BLaER1 treated with 17β-estradiol and CSF1 and Interleukin-3, amounts not matched to agents 10 nM and 100 nM (cell line): ENCODE measurements around the gene CHMP6.
"Not testable (repeated sequence)": the region's sequence is repeated elsewhere in the genome, so short reads cannot be mapped to it uniquely, and the experiment has no call there.

Source experiments
- H3K27ac ChIP-seq, 11 experiments: shearing (Covaris generic); formaldehyde crosslinking; 2 replicates each; pipeline ENCODE4 v1.8.1; 2022
- H3K27me3 ChIP-seq, 11 experiments: shearing (Covaris generic); formaldehyde crosslinking; 2 replicates each; pipeline ENCODE4 v1.8.1; 2022
- H3K36me3 ChIP-seq, 11 experiments: shearing (Covaris generic); formaldehyde crosslinking; 2 replicates each; pipeline ENCODE4 v1.8.1; 2022
- H3K4me1 ChIP-seq, 10 experiments: shearing (Covaris generic); formaldehyde crosslinking; 2 replicates each; pipeline ENCODE4 v1.8.1; 2022
- H3K4me2 ChIP-seq, 11 experiments: shearing (Covaris generic); formaldehyde crosslinking; 2 replicates each; pipeline ENCODE4 v1.8.1; 2022
- H3K4me3 ChIP-seq, 10 experiments: shearing (Covaris generic); formaldehyde crosslinking; 2 replicates each; pipeline ENCODE4 v1.8.1; 2022
- H3K9ac ChIP-seq, 11 experiments: shearing (Covaris generic); formaldehyde crosslinking; 2 replicates each; pipeline ENCODE4 v1.8.1; 2022
- H3K9me3 ChIP-seq, 11 experiments: shearing (Covaris generic); formaldehyde crosslinking; replicated peaks in 1 of 11; 2 replicates each; pipeline ENCODE4 v1.8.1; 2022
- H4K20me1 ChIP-seq, 11 experiments: shearing (Covaris generic); formaldehyde crosslinking; 2 replicates each; pipeline ENCODE4 v1.8.1; 2022
- Cebpa-rat ChIP-seq, 11 experiments: shearing (Covaris generic); IDR thresholded peaks; 2 replicates each; pipeline ENCODE4 v1.8.1; 2022

The CHMP6 gene

GRCh38 chr17:81027591-81028505 is 36.2 kb downstream of the CHMP6 start:
- Histone ChIP-seq H3K4me3 (no peak overlapping the region), H3K27ac (no peak overlapping the region), H3K36me3 (peaks cover 0 to 16% (median 0%) of the 10 kb centered on the region in 11 experiments; a peak in 3 of 22 replicates), H3K9ac (no peak overlapping the region), H3K27me3 (peaks cover 71 to 86% (median 83%) of the 10 kb centered on the region in 11 experiments), H3K9me3 (peaks cover 0 to 12% (median 0%) of the 10 kb centered on the region in 11 experiments; a peak in 6 of 22 replicates), H4K20me1 (peaks cover 0 to 38% (median 17%) of the 10 kb centered on the region in 11 experiments; a peak in 13 of 22 replicates), H3K4me1 (peaks cover 13 to 28% (median 24%) of the 10 kb centered on the region in 10 experiments), H3K4me2 (no peak overlapping the region)
- TF ChIP-seq Cebpa-rat (IDR thresholded peaks at IDR 0.05) = no peak

DNA sequence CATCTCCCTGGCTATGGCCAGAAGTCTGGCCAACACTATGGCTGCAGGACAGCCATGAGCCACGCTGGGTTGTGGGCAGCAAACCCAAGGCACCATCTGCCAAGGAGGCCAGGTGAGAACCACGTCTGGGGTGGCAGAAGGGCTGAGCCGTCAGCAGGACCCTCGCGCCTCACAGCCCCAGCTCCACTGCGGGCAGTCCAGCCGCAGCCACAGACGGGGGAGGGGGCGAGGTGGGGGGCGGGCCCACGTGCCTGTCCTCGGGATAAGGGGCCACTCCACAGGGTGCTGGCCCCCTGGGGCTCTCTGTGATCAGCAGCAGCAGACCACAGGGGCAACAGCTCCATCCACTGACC is 36.8 kb downstream of the CHMP6 start:
- H4K20me1 ChIP-seq = peaks cover 0 to 42% (median 18%) of the 10 kb centered on the region in 11 experiments; a peak in 13 of 22 replicates
- H3K4me2 ChIP-seq = no peak overlapping the region
- H3K27ac ChIP-seq = no peak overlapping the region
- H3K27me3 ChIP-seq = peaks cover 74 to 90% (median 87%) of the 10 kb centered on the region in 11 experiments
- peaks cover 16 to 33% (median 30%) of the 10 kb centered on the region in 10 experiments for H3K4me1 ChIP-seq
- no peak overlapping the region for H3K9ac ChIP-seq
- TF ChIP-seq Cebpa-rat (IDR thresholded peaks at IDR 0.05) = no peak
- no peak overlapping the region for H3K4me3 ChIP-seq
- peaks cover 0 to 18% (median 0%) of the 10 kb centered on the region in 11 experiments; a peak in 3 of 22 replicates for H3K36me3 ChIP-seq
- H3K9me3 ChIP-seq = peaks cover 0 to 12% (median 0%) of the 10 kb centered on the region in 11 experiments; a peak in 6 of 22 replicates

DNA sequence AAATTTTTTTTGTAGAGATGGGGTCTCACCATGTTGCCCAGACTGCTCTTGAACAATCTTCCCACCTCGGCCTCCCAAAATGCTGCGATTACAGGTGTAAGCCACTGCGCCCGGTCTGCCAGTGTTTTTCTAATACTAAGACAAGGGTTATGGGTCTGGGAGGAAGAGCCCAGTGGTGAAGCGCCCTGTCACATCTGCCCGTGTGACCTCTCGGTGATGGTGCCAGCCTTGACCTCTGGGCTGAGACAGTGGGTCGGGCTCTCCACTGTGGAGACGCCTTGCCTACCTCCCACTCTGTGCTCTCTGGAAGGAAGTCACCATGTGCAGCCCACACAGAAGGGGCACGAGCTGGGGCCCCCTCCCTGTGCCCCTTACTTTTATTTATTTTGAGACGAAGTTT is 38.2 kb downstream of the CHMP6 start:
- Histone ChIP-seq H3K36me3 (peaks cover 0 to 18% (median 0%) of the 10 kb centered on the region in 11 experiments; a peak in 3 of 22 replicates), H3K27me3 (peaks cover 74 to 97% (median 97%) of the 10 kb centered on the region in 11 experiments), H3K4me3 (no peak overlapping the region), H3K4me2 (no peak overlapping the region), H3K4me1 (peaks cover 26 to 42% (median 39%) of the 10 kb centered on the region in 10 experiments), H4K20me1 (peaks cover 0 to 51% (median 22%) of the 10 kb centered on the region in 11 experiments; a peak in 14 of 22 replicates), H3K27ac (no peak overlapping the region), H3K9me3 (peaks cover 0 to 12% (median 0%) of the 10 kb centered on the region in 11 experiments; a peak in 6 of 22 replicates), H3K9ac (no peak overlapping the region)
- TF ChIP-seq Cebpa-rat (IDR thresholded peaks at IDR 0.05) = no peak

- H3K4me1 ChIP-seq = peaks cover 26 to 43% (median 39%) of the 10 kb centered on the region in 10 experiments
- H3K4me3 ChIP-seq, H3K27ac ChIP-seq, H3K9ac ChIP-seq: not testable (repeated sequence)
- H4K20me1 ChIP-seq = peaks cover 0 to 54% (median 24%) of the 10 kb centered on the region in 11 experiments; a peak in 14 of 22 replicates
- peaks cover 0 to 18% (median 0%) of the 10 kb centered on the region in 11 experiments; a peak in 3 of 22 replicates for H3K36me3 ChIP-seq
- H3K4me2 ChIP-seq = peak overlapping the region in 7 of 11 experiments; percentile 35 to 98 (median 62); a peak in 10 of 22 replicates
- peaks cover 73 to 97% (median 96%) of the 10 kb centered on the region in 11 experiments for H3K27me3 ChIP-seq
- H3K9me3 ChIP-seq = peaks cover 0 to 12% (median 0%) of the 10 kb centered on the region in 11 experiments; a peak in 6 of 22 replicates
These were observed 38.7 kb downstream of the CHMP6 start for GRCh38 chr17:81030312-81030711.

DNA sequence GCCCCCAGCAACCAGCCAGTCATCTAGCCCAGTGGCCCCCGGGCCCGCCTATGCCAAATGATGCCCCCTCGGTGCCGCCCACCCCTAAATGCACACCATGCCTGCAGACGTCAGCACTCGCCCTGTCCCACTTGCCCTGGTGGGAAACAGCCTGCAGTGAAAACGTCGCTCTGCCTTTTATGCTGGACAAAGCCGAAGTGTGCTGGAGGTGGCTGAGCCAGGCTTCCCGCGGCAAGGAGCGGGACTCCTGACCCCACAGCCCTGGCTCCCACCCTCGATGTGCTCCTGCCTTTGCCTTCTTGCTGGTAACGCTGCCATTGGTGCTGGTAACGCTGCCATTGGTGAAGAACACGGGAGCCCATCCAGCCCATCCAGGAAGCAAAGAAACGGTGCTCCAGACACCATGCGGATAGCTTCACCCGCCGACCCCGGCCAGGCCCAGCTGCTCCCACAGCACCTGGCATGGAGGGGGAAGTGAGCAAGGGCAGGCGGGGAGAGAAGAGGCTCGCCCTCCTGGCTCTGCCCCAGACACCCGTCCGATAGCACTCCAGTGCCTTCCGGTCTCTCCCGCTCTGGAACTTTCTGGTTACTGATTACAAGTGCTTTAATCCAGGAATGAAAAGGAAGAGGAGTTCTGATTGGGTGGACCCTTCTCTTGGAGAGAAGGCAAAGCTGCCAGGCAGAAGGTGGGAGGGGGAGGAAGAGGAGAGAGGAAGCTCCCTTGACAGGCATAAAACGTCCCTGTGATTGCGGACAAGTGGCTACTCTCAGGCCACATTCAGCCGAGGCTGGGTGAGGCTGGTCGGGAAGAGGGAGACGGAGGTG is 39.3 kb downstream of the CHMP6 start:
- no peak overlapping the region for H3K4me3 ChIP-seq
- H3K9me3 ChIP-seq = peaks cover 0 to 12% (median 0%) of the 10 kb centered on the region in 11 experiments; a peak in 6 of 22 replicates
- peaks cover 73 to 97% (median 96%) of the 10 kb centered on the region in 11 experiments for H3K27me3 ChIP-seq
- no peak overlapping the region for H3K27ac ChIP-seq
- H3K36me3 ChIP-seq = peaks cover 0 to 18% (median 0%) of the 10 kb centered on the region in 11 experiments; a peak in 3 of 22 replicates
- TF ChIP-seq Cebpa-rat (IDR thresholded peaks at IDR 0.05) = no peak
- H3K4me2 ChIP-seq = peak overlapping the region; percentile 35 to 100 (median 77)
- H3K4me1 ChIP-seq = peaks cover 26 to 48% (median 41%) of the 10 kb centered on the region in 10 experiments
- H4K20me1 ChIP-seq = peaks cover 0 to 60% (median 29%) of the 10 kb centered on the region in 11 experiments; a peak in 19 of 22 replicates
- H3K9ac ChIP-seq = 0 out of 22 replicates have a peak overlapping the region, but pooled peaks of 1 of the 11 experiments have one; percentile 9

DNA sequence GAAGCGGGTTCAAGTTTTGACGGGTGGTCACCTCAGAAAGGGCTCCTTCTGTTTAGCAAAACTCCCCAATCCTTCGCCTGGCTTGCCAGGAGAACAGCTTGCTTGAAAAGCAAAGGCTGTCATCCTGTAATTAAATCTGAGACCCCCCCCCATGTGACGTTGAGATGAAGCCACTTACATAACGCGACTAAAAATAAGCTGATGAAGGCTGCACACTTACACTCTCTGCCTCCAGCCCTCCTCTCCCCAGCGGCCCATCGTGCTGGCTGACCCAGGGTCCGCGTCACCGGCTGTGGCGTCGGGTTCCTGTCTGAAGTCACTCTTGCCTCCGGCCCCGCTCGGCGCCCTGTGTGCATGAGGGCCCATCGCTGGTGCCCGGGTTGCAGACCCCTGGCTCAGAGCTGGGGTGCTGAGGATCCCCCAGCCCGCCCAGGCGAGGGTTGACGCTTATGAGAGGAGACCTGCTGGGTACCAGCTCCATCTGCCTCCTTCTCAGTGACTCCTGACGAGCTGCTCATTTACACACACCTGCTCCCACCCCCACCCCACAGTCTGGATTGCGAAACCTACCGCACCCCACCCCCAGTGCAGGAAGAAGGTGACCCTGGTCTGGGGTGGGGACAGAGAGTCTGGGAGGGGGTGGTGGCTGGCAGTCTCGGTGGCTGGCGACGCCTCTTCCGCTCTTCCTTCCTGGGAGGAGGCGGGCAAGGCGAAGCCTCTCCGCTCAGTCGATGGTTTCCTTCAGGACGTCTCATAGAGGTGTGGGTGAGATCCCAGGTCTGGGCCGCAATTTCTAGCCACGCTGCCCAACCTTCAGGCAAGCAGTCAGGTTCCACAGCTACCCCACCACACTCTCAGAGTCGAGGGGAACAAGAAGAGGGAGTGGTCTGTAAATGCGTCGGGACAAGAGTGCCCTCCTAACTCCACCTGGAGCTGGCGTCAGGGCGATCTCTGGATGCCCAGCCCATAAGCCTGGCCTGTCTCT is 40.2 kb downstream of the CHMP6 start:
- Histone ChIP-seq H3K4me3 (no peak overlapping the region), H3K4me1 (peaks cover 26 to 52% (median 44%) of the 10 kb centered on the region in 10 experiments), H4K20me1 (peaks cover 0 to 69% (median 28%) of the 10 kb centered on the region in 11 experiments; a peak in 20 of 22 replicates), H3K4me2 (peak overlapping the region; percentile 35 to 100 (median 80)), H3K9me3 (peaks cover 0 to 9% (median 0%) of the 10 kb centered on the region in 11 experiments; a peak in 6 of 22 replicates), H3K36me3 (peaks cover 0 to 18% (median 0%) of the 10 kb centered on the region in 11 experiments; a peak in 3 of 22 replicates), H3K27me3 (peaks cover 73 to 97% (median 96%) of the 10 kb centered on the region in 11 experiments), H3K27ac (no peak overlapping the region), H3K9ac (0 out of 22 replicates have a peak overlapping the region, but pooled peaks of 1 of the 11 experiments have one; percentile 15)
- no peak for TF ChIP-seq Cebpa-rat (IDR thresholded peaks at IDR 0.05)
